ENCODE data around the gene REG3A. TPM values are rescaled to one million over a fixed set of nuclear protein-coding genes. Genes with fewer than 3 reads are reported as not detected.

REG3A gene
- not detected in 2 replicates for total RNA-seq

DNA sequence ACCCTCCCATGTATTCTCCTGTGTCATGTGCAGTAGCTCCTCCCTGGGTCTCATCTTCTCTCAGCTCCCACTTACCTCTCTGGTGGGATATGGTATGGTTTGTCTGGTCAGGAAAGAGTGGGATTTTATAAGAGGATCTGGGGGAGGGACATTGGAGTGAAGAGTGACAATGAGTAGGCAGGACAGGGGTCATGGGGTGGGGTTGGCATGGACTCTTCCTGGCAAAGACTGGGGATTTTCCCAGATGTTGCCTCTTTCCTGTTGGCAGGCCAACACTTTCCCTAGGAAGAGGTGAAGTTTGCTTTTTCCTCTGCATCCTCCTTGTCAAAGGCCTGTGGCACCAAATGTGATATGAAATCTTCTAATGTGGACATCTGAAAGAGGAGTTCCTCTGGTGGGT lies at the start of gene REG3A:
Gene REG3A (minus strand): TSS at position 101 of the 400 bp plus-strand sequence. CDS start 348 bp downstream, outside the sequence.

GRCh38 chr2:79120194-79120713 lies 39.3 kb downstream of the REG3A start, which contains the start of gene REG1A:
Gene REG1A (plus strand): TSS chr2:79120488. CDS start chr2:79120862, 374 bp downstream.

Other genes with a start within 250 kb of the REG3A start
- not detected in 2 replicates for gene REG3G, start 134.1 kb downstream of the REG3A start, total RNA-seq
- gene REG1B, start 71.8 kb downstream of the REG3A start, total RNA-seq, result not detected in 2 replicates
- gene REG1A, start 39.3 kb downstream of the REG3A start, total RNA-seq, result not detected in 2 replicates

Data from mesangial cell (primary cell).